SIG-M5 treated with dmso at 0.1 percent for 504 hours (cell line): ENCODE data around the gene FBXL15.

ENCODE experiments used
- DNase-seq: peaks from one replicate; lab custom pipeline; 2025; ENCODE audit not compliant: unreplicated experiment; lab: John Stamatoyannopoulos, UW

Gene FBXL15

GRCh38 chr10:102397222-102398171, 23.1 kb upstream of the FBXL15 start:
- no peak for DNase-seq

GRCh38 chr10:102398172-102399020, 22.2 kb upstream of the FBXL15 start:
- no peak for DNase-seq

GRCh38 chr10:102399217-102400021, 21.2 kb upstream of the FBXL15 start:
- DNase-seq = peak; percentile 83

DNA sequence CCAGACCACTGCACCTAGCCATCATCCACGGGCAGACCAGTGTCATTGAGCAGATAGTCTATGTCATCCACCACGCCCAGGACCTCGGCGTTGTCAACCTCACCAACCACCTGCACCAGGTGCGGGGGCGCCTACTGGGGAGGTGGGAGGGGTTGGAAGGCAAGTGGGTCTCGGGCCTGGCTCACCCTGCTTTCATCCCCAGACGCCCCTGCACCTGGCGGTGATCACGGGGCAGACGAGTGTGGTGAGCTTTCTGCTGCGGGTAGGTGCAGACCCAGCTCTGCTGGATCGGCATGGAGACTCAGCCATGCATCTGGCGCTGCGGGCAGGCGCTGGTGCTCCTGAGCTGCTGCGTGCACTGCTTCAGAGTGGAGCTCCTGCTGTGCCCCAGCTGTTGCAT, 20.6 kb upstream of the FBXL15 start:
- DNase-seq = no peak

DNA sequence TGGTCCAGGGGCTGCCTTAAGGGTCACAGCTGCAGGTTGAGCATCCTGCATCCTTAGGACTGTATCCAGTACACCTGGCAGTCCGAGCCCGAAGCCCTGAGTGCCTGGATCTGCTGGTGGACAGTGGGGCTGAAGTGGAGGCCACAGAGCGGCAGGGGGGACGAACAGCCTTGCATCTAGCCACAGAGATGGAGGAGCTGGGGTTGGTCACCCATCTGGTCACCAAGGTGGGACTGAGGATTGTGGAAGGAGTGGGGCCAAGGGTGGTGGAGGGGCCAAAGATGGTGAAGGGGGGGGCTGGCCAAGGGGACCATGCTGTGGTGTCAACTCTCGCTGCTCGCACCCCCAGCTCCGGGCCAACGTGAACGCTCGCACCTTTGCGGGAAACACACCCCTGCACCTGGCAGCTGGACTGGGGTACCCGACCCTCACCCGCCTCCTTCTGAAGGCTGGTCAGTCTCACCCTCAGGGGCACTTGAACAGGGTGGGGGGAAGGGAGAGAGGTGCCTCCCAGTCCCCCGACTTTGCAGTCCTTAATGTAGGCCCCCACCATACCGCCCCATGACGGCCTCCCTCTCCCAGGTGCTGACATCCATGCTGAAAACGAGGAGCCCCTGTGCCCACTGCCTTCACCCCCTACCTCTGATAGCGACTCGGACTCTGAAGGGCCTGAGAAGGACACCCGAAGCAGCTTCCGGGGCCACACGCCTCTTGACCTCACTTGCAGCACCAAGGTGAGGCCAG, 19.9 kb upstream of the FBXL15 start:
- no peak for DNase-seq

GRCh38 chr10:102401342-102401654, 19.3 kb upstream of the FBXL15 start:
- DNase-seq = no peak

DNA sequence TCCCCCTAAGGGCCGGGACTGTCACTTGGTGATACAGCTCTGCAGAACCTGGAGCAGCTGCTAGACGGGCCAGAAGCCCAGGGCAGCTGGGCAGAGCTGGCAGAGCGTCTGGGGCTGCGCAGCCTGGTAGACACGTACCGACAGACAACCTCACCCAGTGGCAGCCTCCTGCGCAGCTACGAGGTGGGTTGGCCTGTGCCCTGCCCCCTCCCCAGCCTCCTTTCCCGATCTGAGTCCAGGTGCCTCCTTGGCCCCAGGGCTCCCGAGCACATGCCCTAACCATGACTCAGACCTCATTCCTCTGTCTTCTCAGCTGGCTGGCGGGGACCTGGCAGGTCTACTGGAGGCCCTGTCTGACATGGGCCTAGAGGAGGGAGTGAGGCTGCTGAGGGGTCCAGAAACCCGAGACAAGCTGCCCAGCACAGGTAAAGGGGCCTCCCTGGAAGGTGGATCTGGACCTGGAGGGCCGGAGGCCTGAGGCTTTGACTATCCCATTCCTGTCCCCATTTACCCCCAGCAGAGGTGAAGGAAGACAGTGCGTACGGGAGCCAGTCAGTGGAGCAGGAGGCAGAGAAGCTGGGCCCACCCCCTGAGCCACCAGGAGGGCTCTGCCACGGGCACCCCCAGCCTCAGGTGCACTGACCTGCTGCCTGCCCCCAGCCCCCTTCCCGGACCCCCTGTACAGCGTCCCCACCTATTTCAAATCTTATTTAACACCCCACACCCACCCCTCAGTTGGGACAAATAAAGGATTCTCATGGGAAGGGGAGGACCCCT, 18.7 kb upstream of the FBXL15 start:
- DNase-seq = no peak

- DNase-seq = no peak
Observed at GRCh38 chr10:102402512-102402896, 18.1 kb upstream of the FBXL15 start.

GRCh38 chr10:102403115-102403514, 17.5 kb upstream of the FBXL15 start:
- no peak for DNase-seq

GRCh38 chr10:102404361-102405107, 16.1 kb upstream of the FBXL15 start:
- DNase-seq = no peak

GRCh38 chr10:102405108-102405571, 15.5 kb upstream of the FBXL15 start:
- no peak for DNase-seq

DNA sequence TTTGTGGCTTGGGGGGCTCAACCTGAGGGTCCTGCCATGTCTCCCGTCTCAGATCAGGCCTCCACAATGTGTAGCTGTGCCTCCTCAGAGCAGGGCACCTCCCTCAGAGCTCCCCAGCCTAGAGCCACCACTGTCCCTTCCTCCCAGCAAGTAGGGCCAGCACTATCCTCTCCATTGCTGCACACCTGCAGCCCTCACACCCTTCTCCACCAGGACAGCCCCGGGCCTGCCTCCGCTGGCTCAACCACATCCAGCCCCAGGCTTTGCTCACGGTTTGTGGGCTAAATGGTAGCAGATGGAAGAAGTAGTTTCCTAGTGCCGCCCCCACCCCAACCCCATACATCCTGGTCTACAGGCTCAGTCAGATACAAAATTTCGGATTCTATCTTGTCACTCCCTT, 15.0 kb upstream of the FBXL15 start:
- DNase-seq = no peak

GRCh38 chr10:102406815-102407214, 13.8 kb upstream of the FBXL15 start:
- DNase-seq = no peak

DNA sequence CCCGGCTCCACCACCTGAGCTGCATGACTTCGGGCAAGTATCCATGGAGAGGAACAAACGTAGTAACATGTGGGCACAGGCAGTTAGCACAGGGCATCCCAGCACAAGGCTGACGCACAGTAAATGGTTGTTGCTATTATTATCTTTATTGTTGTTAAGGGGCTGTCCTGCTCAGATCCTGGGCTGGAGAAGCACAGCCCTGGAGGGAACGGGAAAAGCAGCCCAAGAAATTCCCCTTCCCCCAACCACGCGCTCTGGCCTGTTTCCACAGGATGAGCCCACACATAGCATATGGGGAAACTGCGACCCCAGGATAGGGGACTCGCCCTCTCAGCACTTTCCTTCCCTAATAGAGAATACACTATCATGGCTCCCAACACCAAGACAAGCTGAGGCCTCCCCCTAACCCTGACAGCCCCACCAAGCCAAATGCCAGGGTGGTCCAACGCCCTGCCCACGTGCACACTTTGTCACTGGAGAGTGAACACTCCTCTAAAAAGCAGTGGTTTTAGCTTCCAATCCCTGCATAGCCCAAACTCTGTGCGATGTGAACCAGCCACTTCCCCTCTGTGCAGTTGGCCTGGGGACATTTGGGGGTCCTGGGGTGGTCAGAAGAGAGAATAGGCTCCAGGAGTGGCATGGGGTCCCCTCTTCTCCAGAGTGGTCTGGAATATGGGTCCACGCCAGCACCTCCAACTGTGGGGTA, 13.1 kb upstream of the FBXL15 start:
- no peak for DNase-seq

DNA sequence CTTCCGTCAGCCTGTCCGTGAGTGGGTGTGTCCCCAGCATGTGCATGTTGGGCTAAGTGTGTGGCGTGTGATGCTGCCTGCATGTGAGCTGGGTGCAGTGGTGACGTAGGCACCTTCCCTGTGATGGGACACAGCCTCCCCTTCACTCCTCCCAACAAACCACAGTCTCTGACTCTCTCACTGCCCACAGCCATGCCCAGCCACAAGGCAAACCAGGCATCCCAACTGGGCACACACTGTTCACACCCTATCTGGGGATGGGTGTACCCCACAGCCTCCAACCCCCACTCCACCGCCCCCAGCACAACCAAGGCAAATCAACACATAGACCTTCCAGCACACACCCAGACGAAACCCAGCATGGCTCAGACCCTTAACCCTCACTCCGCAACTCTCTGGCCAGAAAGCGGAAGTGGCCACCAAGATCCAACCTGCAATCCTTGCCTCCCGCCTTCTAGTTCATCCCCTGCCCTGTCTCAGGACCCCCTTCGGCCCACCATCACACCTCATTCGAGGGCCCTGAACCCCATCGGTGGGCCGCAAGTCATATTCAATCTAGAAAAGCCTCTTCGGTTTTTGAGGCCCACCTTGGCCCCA, 12.4 kb upstream of the FBXL15 start:
- DNase-seq = no peak

GRCh38 chr10:102408728-102409603, 11.7 kb upstream of the FBXL15 start:
- no peak for DNase-seq
